ENCODE results near the gene ITGBL1.

Gene ITGBL1

GRCh38 chr13:101648766-101649487 is 196.5 kb downstream of the ITGBL1 start:
- no peaks in the 10 kb centered on the region for H3K36me3 ChIP-seq (ENCODE audit: insufficient read depth, low read length)
- no peaks in the 10 kb centered on the region for H3K4me1 ChIP-seq (ENCODE audit: insufficient read depth, low read length)
- TF ChIP-seq, protein P1, sequence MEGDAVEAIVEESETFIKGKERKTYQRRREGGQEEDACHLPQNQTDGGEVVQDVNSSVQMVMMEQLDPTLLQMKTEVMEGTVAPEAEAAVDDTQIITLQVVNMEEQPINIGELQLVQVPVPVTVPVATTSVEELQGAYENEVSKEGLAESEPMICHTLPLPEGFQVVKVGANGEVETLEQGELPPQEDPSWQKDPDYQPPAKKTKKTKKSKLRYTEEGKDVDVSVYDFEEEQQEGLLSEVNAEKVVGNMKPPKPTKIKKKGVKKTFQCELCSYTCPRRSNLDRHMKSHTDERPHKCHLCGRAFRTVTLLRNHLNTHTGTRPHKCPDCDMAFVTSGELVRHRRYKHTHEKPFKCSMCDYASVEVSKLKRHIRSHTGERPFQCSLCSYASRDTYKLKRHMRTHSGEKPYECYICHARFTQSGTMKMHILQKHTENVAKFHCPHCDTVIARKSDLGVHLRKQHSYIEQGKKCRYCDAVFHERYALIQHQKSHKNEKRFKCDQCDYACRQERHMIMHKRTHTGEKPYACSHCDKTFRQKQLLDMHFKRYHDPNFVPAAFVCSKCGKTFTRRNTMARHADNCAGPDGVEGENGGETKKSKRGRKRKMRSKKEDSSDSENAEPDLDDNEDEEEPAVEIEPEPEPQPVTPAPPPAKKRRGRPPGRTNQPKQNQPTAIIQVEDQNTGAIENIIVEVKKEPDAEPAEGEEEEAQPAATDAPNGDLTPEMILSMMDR (IDR thresholded peaks at IDR 0.05; ENCODE audit: borderline replicate concordance, extremely low read depth, low read length, poor library complexity, severe bottlenecking), result no peak
- no peak for TF ChIP-seq EZH2 (IDR thresholded peaks at IDR 0.05; ENCODE audit: borderline replicate concordance, low read depth, low read length, severe bottlenecking)
- H3K9me3 ChIP-seq (ENCODE audit: insufficient read depth, low read length, severe bottlenecking), result no peaks in the 10 kb centered on the region
- H4K20me1 ChIP-seq (ENCODE audit: insufficient read depth, low read length), result no peaks in the 10 kb centered on the region
- DNase-seq (no peak), ATAC-seq (ENCODE audit: insufficient read depth, low read depth) (no peak)
- H3K79me2 ChIP-seq (ENCODE audit: insufficient read depth, low read length), result no peaks in the 10 kb centered on the region
- no peak overlapping the region for H3K9ac ChIP-seq (ENCODE audit: low read depth, low read length)
- no peak overlapping the region for H3K4me3 ChIP-seq (ENCODE audit: low read depth in 1 of 2, low read length in 2 of 2)
- no peak overlapping the region for H3K4me2 ChIP-seq (ENCODE audit: insufficient read depth, low read length)
- no peaks in the 10 kb centered on the region for H3K27me3 ChIP-seq (ENCODE audit: insufficient read depth, low read length, poor library complexity)
- no peak overlapping the region for H3K27ac ChIP-seq (ENCODE audit: low read length)
- no peak overlapping the region for H2AFZ ChIP-seq (ENCODE audit: low read depth, low read length)

- Histone ChIP-seq H3K79me2 (ENCODE audit: insufficient read depth, low read length) (no peaks in the 10 kb centered on the region), H3K9ac (ENCODE audit: low read depth, low read length) (no peak overlapping the region), H3K4me2 (ENCODE audit: insufficient read depth, low read length) (no peak overlapping the region), H4K20me1 (ENCODE audit: insufficient read depth, low read length) (no peaks in the 10 kb centered on the region), H3K27ac (ENCODE audit: low read length) (no peak overlapping the region), H3K9me3 (ENCODE audit: insufficient read depth, low read length, severe bottlenecking) (no peaks in the 10 kb centered on the region), H3K36me3 (ENCODE audit: insufficient read depth, low read length) (no peaks in the 10 kb centered on the region), H3K4me1 (ENCODE audit: insufficient read depth, low read length) (no peaks in the 10 kb centered on the region), H3K27me3 (ENCODE audit: insufficient read depth, low read length, poor library complexity) (no peaks in the 10 kb centered on the region), H3K4me3 (ENCODE audit: low read depth in 1 of 2, low read length in 2 of 2) (no peak overlapping the region), H2AFZ (ENCODE audit: low read depth, low read length) (no peak overlapping the region)
- DNase-seq (no peak), ATAC-seq (ENCODE audit: insufficient read depth, low read depth) (0 out of 3 replicates have a peak, but pooled peaks have one; percentile 22)
- TF ChIP-seq, protein P1 (IDR thresholded peaks at IDR 0.05; ENCODE audit: borderline replicate concordance, extremely low read depth, low read length, poor library complexity, severe bottlenecking), result no peak
- TF ChIP-seq EZH2 (IDR thresholded peaks at IDR 0.05; ENCODE audit: borderline replicate concordance, low read depth, low read length, severe bottlenecking), result no peak
These were observed 197.1 kb downstream of the ITGBL1 start for GRCh38 chr13:101649488-101650126.

DNA sequence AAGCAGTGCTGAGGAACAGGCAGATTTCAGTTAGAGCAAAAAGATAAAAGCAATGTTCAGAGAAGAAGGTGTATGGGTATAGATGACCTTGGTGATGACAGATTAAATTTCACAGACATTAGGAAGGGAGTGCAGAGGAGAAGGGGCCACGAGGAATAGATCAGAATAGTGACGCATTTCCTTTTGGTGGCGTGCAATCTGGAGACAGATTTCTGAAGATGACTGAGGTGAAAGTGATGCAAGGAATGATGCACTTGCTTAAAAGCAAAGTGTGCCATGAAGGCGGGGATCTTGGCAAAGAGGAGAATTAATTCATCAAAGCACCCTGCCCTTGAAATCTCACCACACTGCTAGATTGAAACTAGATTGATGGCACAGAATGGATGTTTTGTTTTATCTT is 202.4 kb downstream of the ITGBL1 start:
- no peak overlapping the region for H2AFZ ChIP-seq (ENCODE audit: low read depth, low read length)
- no peaks in the 10 kb centered on the region for H3K36me3 ChIP-seq (ENCODE audit: insufficient read depth, low read length)
- H3K27me3 ChIP-seq (ENCODE audit: insufficient read depth, low read length, poor library complexity), result no peaks in the 10 kb centered on the region
- H3K9me3 ChIP-seq (ENCODE audit: insufficient read depth, low read length, severe bottlenecking), result no peaks in the 10 kb centered on the region
- H3K9ac ChIP-seq (ENCODE audit: low read depth, low read length), result no peak overlapping the region
- no peak for TF ChIP-seq EZH2 (IDR thresholded peaks at IDR 0.05; ENCODE audit: borderline replicate concordance, low read depth, low read length, severe bottlenecking)
- no peaks in the 10 kb centered on the region for H4K20me1 ChIP-seq (ENCODE audit: insufficient read depth, low read length)
- ATAC-seq (ENCODE audit: insufficient read depth, low read depth) (no peak), DNase-seq (no peak)
- no peak overlapping the region for H3K4me2 ChIP-seq (ENCODE audit: insufficient read depth, low read length)
- no peak overlapping the region for H3K27ac ChIP-seq (ENCODE audit: low read length)
- H3K4me3 ChIP-seq (ENCODE audit: low read depth in 1 of 2, low read length in 2 of 2), result no peak overlapping the region
- no peaks in the 10 kb centered on the region for H3K79me2 ChIP-seq (ENCODE audit: insufficient read depth, low read length)
- H3K4me1 ChIP-seq (ENCODE audit: insufficient read depth, low read length), result 0 out of 2 replicates have a peak, but pooled peaks cover 2% of the 10 kb centered on the region

DNA sequence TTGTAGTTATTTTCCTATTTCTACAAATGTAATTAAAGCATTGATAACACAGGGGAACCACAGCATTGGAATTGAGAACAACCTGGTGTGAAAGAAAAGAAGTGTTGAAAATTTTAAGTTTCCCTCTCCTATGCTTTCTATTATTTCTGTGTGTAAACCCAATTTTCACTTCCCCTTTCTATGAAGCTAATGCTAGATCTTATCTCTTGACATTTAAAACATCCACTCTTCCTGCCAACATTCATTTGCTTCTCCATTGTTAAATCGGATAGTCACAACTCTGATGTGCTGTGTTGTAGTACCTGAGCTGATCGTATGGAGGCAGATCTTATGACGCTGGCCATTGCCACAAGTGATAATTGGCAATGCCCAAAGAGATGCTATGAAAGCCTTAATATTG is 203.0 kb downstream of the ITGBL1 start:
- Histone ChIP-seq H3K4me3 (ENCODE audit: low read depth in 1 of 2, low read length in 2 of 2) (no peak overlapping the region), H2AFZ (ENCODE audit: low read depth, low read length) (no peak overlapping the region), H3K4me1 (ENCODE audit: insufficient read depth, low read length) (0 out of 2 replicates have a peak, but pooled peaks cover 2% of the 10 kb centered on the region), H3K79me2 (ENCODE audit: insufficient read depth, low read length) (no peaks in the 10 kb centered on the region), H3K27ac (ENCODE audit: low read length) (no peak overlapping the region), H3K9me3 (ENCODE audit: insufficient read depth, low read length, severe bottlenecking) (no peaks in the 10 kb centered on the region), H3K27me3 (ENCODE audit: insufficient read depth, low read length, poor library complexity) (no peaks in the 10 kb centered on the region), H3K36me3 (ENCODE audit: insufficient read depth, low read length) (no peaks in the 10 kb centered on the region), H3K9ac (ENCODE audit: low read depth, low read length) (no peak overlapping the region), H4K20me1 (ENCODE audit: insufficient read depth, low read length) (no peaks in the 10 kb centered on the region), H3K4me2 (ENCODE audit: insufficient read depth, low read length) (no peak overlapping the region)
- TF ChIP-seq, protein P1 (IDR thresholded peaks at IDR 0.05; ENCODE audit: borderline replicate concordance, extremely low read depth, low read length, poor library complexity, severe bottlenecking), result no peak
- no peak for TF ChIP-seq EZH2 (IDR thresholded peaks at IDR 0.05; ENCODE audit: borderline replicate concordance, low read depth, low read length, severe bottlenecking)
- no peak for ATAC-seq (ENCODE audit: insufficient read depth, low read depth)
- no peak for DNase-seq
